Body of pancreas (tissue), 4 donors: Measurements from ENCODE around the gene SLC17A7. TPM values are rescaled to one million over a fixed set of nuclear protein-coding genes. Genes with fewer than 3 reads are reported as not detected.

Experiments
- ATAC-seq: fragments of 150-250 bp; one replicate; pipeline ENCODE4 v1.9.1; 2016
- DNase-seq, 4 donors: peaks; one replicate each; pipeline ENCODE4 v3.0.0-alpha.2; 2019
- H3K27ac ChIP-seq, 4 donors: fragments of 200-600 bp; sonication (generic); 1 replicate in 3 of 4; 2 replicates in 1 of 4; pipeline versions ENCODE4 v1.5.1 to v1.6.1; 2016 to 2019; ENCODE audit warnings: mild to moderate bottlenecking in 1 of 4, mixed read lengths in 1 of 4, moderate library complexity in 1 of 4
- H3K27me3 ChIP-seq, 2 donors: fragments of 200-600 bp; sonication (generic); one replicate each; pipeline ENCODE4 v1.6.0; 2016; ENCODE audit warnings: mild to moderate bottlenecking in 1 of 2
- H3K36me3 ChIP-seq, 2 donors: fragments of 200-600 bp; sonication (generic); replicated peaks in 1 of 2; 2 replicates each; pipeline ENCODE4 v1.5.1; 2016; ENCODE audit warnings: low read depth in 2 of 2; ENCODE audit not compliant: insufficient read depth in 1 of 2
- H3K4me1 ChIP-seq: fragments of 200-600 bp; sonication (generic); one replicate; pipeline ENCODE4 v1.6.0; 2016
- H3K4me3 ChIP-seq, 2 donors: fragments of 200-600 bp; sonication (generic); 1 replicate in 1 of 2; 2 replicates in 1 of 2; pipeline ENCODE4 v1.5.1; 2016 to 2019
- H3K9me3 ChIP-seq, 3 donors: fragments of 200-600 bp; sonication (generic); 1 replicate in 2 of 3; 2 replicates in 1 of 3; pipeline ENCODE4 v1.5.1; 2016
- CTCF ChIP-seq, 7 experiments: fragments of 450-650 bp in 4 of 7; fragments of 200-600 bp in 3 of 7; sonication (generic) in 3 of 7; IDR thresholded peaks; one replicate each; pipeline ENCODE4 v1.5.1; 2016 to 2019; ENCODE audit warnings: antibody characterized with exemption in 7 of 7
- POLR2A ChIP-seq, 3 donors: fragments of 450-650 bp; IDR thresholded peaks; one replicate each; pipeline ENCODE4 v1.6.1; 2016; ENCODE audit warnings: antibody characterized with exemption in 3 of 3, mild to moderate bottlenecking in 2 of 3
- WGBS, 2 donors: methylation state at CpG; one replicate each; pipeline ENCODE4 v1.1.5; 2017; 5-methylcytosine and 5-hydroxymethylcytosine counted together
- intact Hi-C: fragments of 100-400 bp; cut with DNase I; formaldehyde crosslinking; loops from one replicate; pipeline ENCODE4 v1.15.1; 2023
- total RNA-seq, 2 donors: library from RNA; depleted of rRNA; stranded (reverse); fragments of >200 nt; gene quantifications; one replicate each; pipeline ENCODE4 v1.1.0, GENCODE V29; 2016

SLC17A7 gene
- total RNA-seq, 2 donors from 2014 or later = 0.26 TPM; not detected in 1

- H3K27ac ChIP-seq = peak within 1 kb of the TSS; percentile 88 to 97 (median 94)
- peaks cover 29% of the 10 kb centered on the region for H3K4me1 ChIP-seq
- H3K4me3 ChIP-seq = peak within 1 kb of the TSS; percentile 53 to 90
- no peaks in the 10 kb centered on the region for H3K36me3 ChIP-seq
- ATAC-seq = peak; percentile 83
- WGBS, 2 donors = 0 to 1% methylated on average over 18 to 42 of the region's 42 CpGs
- intact Hi-C loops = no loop called here
- peak in 2 of 3 donors; percentile 60 to 71 for TF ChIP-seq POLR2A (IDR thresholded peaks at IDR 0.05)
- peak in 6 of 7 experiments; percentile 12 to 50 (median 46) for TF ChIP-seq CTCF (IDR thresholded peaks at IDR 0.05)
- H3K27me3 ChIP-seq = no peaks in the 10 kb centered on the region
- DNase-seq = peak; percentile 98 to 100 (median 99)
- H3K9me3 ChIP-seq = no peaks in the 10 kb centered on the region
Observed at GRCh38 chr19:49451430-49452181, 10.3 kb upstream of the SLC17A7 start, which contains the start of gene PIH1D1. PIH1D1 (minus strand) TSS chr19:49451814; CDS start chr19:49451574, 240 bp downstream.

DNA sequence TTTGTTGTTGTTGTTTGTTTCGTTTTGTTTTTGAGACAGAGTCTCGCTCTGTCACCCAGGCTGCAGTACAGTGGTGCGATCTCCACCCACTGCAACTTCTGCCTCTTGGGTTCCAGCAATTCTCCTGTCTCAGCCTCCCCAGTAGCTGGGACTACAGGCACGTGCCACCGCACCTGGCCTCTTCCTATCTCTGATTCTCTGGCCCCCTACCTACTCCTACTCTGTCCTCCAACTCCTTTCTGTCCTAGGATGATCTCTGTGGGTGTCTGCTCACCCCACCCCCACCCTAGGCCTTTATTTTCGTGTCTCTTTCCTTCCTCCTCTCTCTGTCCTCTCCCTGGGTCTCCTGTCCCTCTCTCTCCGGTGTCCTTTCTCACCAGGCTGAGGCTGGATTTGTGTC, 9.1 kb upstream of the SLC17A7 start:
- intact Hi-C loops = no loop called here
- Histone ChIP-seq H3K4me1 (peaks cover 29% of the 10 kb centered on the region), H3K9me3 (no peaks in the 10 kb centered on the region), H3K27ac (no peak overlapping the region), H3K4me3 (no peak overlapping the region), H3K27me3 (no peaks in the 10 kb centered on the region), H3K36me3 (no peaks in the 10 kb centered on the region)
- no peak for ATAC-seq
- TF ChIP-seq CTCF (IDR thresholded peaks at IDR 0.05) (no peak), POLR2A (IDR thresholded peaks at IDR 0.05) (no peak)
- DNase-seq = no peak
- WGBS, 2 donors = 82 to 83% methylated on average over 7 of the region's 7 CpGs

DNA sequence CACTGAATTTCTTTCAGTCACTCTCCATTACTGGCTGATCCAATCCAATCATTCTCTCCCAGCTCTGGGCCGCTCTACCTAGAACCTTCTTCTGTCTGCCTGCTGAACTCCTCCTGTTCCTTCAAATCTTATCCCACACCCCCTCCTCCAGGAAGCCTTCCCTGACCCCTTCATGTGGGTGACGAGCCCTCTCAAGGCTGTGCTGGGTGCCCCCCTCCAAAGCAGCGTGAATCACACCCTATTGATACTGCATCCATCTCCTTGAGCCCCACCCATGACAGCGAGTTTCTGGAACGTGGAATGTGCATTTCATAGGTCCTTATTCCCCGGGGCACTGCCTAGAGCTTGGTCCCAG, 7.1 kb upstream of the SLC17A7 start:
- no peaks in the 10 kb centered on the region for H3K36me3 ChIP-seq
- H3K9me3 ChIP-seq = no peaks in the 10 kb centered on the region
- WGBS, 2 donors = 89 to 94% methylated on average over 6 of the region's 6 CpGs
- ATAC-seq (no peak), DNase-seq (no peak)
- intact Hi-C loops = no loop called here
- no peak overlapping the region for H3K4me3 ChIP-seq
- no peak overlapping the region for H3K27ac ChIP-seq
- H3K4me1 ChIP-seq = peaks cover 18% of the 10 kb centered on the region
- no peak for TF ChIP-seq POLR2A (IDR thresholded peaks at IDR 0.05)
- no peak for TF ChIP-seq CTCF (IDR thresholded peaks at IDR 0.05)
- H3K27me3 ChIP-seq = no peaks in the 10 kb centered on the region

GRCh38 chr19:49447485-49448431, 6.4 kb upstream of the SLC17A7 start:
- H3K4me1 ChIP-seq = peaks cover 22% of the 10 kb centered on the region

More at GRCh38 chr19:49447485-49448431, 6.4 kb upstream of the SLC17A7 start:
- Histone ChIP-seq H3K27ac (no peak overlapping the region), H3K4me3 (no peak overlapping the region), H3K36me3 (no peaks in the 10 kb centered on the region), H3K27me3 (no peaks in the 10 kb centered on the region), H3K9me3 (no peaks in the 10 kb centered on the region)
- DNase-seq = peak in 2 of 4 donors; percentile 26 to 38
- TF ChIP-seq POLR2A (IDR thresholded peaks at IDR 0.05) (no peak), CTCF (IDR thresholded peaks at IDR 0.05) (no peak)
- intact Hi-C loops = no loop called here
- ATAC-seq = no peak
- 83% methylated on average over 15 to 32 of the region's 32 CpGs for WGBS, 2 donors
